HG02943 (cell line): Measurements from ENCODE around the gene NLRC4.
"Not testable (repeated sequence)": the region's sequence is repeated elsewhere in the genome, so short reads cannot be mapped to it uniquely, and the experiment has no call there.

ENCODE experiments used
- ATAC-seq: cut with Tn5 transposase; IDR thresholded peaks from one replicate; pipeline ENCODE4 v1.9.1; 2021; ENCODE audit warnings: mild to moderate bottlenecking, low read depth, moderate library complexity; ENCODE audit not compliant: unreplicated experiment

The NLRC4 gene

DNA sequence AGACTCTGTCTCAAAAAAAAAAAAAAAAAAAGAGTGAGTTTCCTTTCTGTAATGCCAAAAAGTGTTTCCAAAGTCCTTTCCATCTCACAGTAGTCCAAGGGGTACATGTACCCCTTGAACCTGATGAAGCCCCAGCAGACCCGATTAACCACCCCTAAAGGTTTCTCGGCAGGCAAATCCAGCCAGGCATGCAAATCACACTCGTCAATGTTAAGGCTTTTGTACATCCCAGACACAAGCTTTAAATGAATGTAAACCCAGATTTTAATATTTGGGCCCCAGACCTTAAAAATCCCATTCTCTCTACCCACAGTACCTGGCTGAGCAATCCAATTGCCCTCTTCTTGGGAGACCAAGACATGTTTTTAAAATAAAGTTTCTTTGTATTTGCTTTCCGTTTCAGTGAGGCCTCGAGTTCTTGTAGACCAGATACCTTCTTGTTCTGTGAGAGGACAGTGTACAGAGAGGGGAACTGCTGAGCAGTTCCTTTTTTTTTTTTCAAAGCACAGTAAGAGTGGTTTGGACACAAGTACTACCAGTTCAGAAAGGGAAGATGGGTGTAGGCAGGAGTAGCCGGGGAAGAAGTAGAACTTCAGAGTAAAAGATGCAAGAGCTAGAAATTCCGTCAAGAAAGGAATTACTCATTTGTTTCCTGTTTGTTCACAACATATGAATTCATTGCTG lies at the start of gene NLRC4:
Gene NLRC4 (minus strand): TSS at position 465 of the 684 bp plus-strand sequence. CDS start 8,111 bp downstream, outside the sequence.
- ATAC-seq: peak; percentile 74

DNA sequence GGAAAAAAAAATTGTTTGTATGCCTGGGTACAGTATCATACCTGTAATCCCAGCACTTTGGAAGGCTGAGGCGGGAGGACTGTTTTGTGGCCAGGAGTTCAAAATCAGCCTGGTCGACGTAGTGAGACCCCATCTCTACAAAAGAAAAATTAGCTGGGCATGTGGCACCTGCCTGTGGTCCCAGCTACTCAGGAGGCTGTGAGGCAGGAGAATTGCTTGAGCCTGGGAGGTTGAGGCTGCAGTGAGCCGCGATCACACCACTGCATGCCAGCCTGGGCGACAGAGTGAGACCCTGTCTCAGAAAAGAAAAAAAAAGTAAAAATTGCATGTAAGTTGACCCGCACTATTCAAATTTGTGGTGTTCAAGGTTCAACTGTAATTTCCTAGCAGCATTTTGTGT lies 45.9 kb upstream of the NLRC4 start:
- no peak for ATAC-seq

- ATAC-seq: not testable (repeated sequence)
Observed at GRCh38 chr2:32293966-32294562, 29.4 kb upstream of the NLRC4 start.

DNA sequence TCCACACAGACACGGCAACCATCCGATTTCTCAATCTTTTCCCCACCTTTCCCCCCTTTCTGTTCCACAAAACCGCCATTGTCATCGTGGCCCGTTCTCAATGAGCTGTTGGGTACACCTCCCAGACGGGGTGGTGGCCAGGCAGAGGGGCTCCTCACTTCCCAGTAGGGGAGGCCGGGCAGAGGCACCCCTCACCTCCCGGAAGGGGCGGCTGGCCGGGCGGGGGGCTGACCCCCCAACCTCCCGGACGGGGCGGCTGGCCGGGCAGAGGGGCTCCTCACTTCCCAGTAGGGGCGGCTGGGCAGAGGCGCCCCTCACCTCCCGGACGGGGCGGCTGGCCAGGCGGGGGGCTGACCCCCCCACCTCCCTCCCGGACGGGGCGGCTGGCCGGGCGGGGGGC lies 28.8 kb upstream of the NLRC4 start:
- ATAC-seq: not testable (repeated sequence)

GRCh38 chr2:32291746-32292145 lies 27.1 kb upstream of the NLRC4 start:
- ATAC-seq: no peak

DNA sequence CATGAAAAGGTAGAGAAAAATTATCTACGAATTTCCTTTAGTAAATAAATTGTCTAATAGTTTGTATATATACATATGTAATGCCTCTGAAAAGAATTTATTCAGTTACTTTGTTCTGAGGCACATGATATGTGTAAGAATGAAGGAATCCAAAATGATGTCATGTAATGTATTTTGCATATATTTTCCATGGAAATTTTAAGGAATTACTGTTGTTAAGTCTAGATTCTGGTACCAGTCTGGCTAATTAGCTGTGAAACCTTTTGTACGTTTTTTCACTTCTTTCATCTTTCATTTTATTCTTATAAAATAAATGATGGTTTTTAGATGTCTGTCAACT lies 25.3 kb upstream of the NLRC4 start:
- ATAC-seq: no peak

GRCh38 chr2:32289165-32289999 lies 24.7 kb upstream of the NLRC4 start:
- ATAC-seq: no peak

DNA sequence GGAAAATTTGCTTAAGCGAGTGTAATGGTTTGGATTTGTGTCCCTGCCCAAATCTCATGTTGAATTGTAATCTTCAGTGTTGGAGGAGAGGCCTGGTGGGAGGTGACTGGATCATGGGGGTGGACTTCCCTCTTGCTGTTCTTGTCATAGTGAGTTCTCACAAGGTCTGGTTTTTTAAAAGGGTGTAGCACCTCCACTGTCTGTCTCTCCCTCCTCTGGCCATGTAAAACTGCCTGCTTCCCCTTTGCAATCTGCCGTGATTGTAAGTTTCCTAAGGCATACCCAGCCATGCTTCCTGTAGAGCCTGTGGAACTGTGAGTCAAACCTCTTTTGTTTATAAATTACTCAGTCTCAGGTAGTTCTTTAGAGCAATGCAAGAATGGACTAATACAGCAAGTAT lies 19.6 kb upstream of the NLRC4 start:
- no peak for ATAC-seq

DNA sequence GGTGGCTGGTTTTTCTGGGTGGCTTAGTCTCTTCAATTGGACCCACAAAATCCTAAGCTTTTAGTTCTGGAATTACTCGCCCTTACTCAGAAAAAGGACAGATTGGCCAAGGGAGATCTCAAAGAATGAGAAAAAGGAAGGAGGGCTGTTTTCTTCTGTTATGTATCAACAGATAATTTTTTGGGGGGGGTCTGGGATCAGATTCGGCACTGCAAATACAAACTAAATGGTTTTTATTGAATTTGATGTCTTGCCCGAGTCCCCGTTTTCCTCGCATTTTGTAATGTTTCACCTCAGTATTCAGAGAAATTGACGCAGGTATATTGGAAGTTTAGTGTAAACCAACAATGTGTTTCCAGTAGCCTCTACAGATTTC lies 13.8 kb upstream of the NLRC4 start:
- no peak for ATAC-seq

- peak; percentile 100 for ATAC-seq
Observed at GRCh38 chr2:32277674-32278477, 13.2 kb upstream of the NLRC4 start, which contains the start of gene YIPF4. TSS of gene YIPF4 (plus strand) at chr2:32277904. CDS start at chr2:32278156, 252 bp downstream.

DNA sequence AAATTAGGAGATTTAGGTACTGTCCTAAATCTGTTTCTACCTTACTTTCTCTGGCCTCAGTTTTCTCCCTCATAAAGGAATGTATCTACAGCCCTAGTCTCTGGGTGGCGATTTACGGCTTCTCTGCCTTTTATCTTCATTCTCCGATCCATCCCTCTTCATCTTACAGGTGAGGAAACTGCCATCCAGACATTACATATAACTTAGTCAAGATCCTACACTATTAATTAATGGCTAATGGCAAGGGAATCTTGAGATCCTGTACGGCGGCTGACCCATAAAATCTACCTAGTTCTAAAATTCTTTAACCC lies 12.6 kb upstream of the NLRC4 start:
- ATAC-seq: peak; percentile 14

GRCh38 chr2:32275790-32276189 lies 11.1 kb upstream of the NLRC4 start:
- ATAC-seq: not testable (repeated sequence)

DNA sequence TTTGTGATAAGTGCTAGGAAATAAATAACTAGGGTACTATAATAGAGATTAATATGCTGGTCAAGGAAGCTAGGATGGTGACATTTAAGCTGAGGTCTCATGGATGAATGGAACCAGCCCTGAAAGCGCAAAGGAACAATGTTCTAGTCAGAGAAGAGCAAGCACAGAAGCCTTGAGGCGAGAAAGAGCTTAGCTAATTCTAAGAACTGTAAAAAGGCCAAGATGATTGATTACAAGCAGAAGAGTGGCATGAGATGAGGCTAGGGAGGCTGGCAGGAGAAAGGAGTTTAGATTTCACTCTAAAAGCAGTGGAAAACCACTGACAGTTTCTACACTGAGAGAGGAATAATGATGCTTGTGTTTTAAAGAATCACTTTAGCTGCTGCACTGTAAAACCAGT lies 9.6 kb upstream of the NLRC4 start:
- ATAC-seq: no peak

DNA sequence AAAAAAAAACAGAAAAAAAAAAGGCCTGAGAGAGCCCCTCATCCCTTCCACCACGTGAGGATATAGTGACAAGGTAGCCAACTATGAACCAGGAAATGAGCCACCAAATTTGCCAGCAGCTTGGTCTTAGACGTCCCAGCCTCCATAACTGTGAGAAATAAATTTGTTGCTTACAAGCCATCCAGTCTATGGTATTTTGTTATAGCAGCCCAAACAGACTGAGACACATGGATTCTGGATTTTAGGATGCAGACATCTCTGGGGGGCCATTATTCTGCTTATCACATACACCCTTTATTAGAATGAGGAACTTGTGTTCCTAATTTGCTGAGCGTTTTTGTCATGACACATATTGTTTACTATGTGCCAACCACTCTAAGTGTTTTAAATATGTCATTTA lies 7.6 kb upstream of the NLRC4 start:
- no peak for ATAC-seq

DNA sequence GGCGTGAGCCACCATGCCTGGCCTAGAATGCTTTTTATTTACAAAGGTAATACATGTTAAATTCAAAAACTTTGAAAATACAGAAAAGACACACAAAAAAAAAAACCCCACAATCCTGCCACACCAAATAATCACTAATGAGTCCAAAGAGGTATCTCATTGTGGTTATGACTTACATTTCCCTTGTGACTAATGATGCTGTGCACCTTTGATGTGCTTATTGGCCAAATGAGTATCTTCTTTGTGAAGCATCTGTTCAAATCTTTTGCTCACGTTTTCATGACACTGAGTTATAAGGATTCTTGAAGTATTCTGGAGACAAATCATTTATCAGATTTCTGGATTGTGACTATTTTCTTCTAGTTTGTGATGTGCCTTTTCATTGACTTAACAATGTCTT lies 6.4 kb upstream of the NLRC4 start:
- ATAC-seq: no peak

GRCh38 chr2:32262105-32262504 lies 2.6 kb downstream of the NLRC4 start:
- no peak for ATAC-seq

DNA sequence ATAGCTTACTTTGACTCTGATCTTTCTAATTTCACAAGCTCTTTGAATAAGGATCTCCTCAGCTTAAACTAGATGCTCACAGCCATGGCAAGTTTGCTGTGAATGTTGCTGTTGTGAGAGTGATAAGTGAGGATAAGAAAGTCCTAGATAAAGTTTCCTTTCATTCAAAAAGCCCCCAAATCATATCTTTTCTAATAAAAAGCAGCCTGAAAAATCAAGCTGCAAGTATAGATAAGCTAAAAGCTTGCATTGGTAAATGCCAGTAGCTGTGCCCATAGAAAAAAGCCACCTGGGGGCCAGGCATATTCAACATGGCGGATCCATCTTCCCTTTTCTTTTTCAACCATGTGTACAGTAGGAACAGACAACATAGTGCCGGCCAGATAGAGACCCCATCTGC lies 4.3 kb downstream of the NLRC4 start:
- no peak for ATAC-seq

- no peak for ATAC-seq
Observed at GRCh38 chr2:32258242-32258641, 6.4 kb downstream of the NLRC4 start.

DNA sequence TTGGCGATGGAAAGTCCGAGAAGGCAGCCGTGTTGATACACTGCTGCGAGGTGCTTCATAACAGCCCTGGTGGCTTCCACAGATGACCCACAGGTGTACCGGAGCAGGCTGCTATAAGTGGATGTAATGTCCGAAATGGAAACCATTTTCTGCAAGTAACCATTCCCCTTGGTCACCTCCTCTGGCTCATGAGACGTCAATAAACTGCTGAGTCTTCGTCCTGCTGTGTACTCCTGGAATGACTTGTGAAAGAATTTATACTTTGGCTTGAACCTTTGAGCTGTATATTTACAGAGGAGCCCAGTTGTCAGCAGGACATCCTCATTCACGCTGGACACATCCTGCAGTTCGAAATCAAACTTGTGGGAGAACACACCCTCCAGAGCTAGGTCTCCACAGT lies 14.4 kb downstream of the NLRC4 start:
- ATAC-seq: no peak

- no peak for ATAC-seq
Observed at GRCh38 chr2:32249731-32250236, 14.9 kb downstream of the NLRC4 start.

DNA sequence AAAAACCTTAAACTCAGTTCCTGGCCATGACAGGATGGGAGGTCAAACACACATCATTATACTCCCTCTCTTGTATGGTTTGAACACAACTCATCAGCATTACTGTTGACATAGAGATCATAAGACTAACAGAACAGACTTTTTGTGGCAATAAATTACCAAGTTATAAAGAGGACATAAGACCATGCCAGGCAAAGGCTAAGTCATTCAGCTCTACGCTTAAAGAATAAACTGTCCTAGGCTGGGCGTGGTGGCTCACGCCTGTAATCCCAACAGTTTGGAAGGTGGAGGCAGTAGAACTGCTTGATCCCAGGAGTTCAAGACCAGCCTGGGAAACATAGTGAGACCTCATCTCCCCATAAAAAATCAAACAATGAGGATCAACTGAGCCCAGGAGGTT lies 16.4 kb downstream of the NLRC4 start:
- no peak for ATAC-seq
